OCI-LY7 (cell line): ENCODE data around the gene BRI3BP. TPM values are rescaled to one million over a fixed set of nuclear protein-coding genes. Genes with fewer than 3 reads are reported as not detected.

Source experiments
- BruUV-seq: library from RNA; stranded (reverse); fragments of 400-500 nt; replicated peaks from 2 replicates; lab custom pipeline; 2021; lab: Mats Ljungman, UMichigan
- CTCF ChIA-PET: fragments of 300-600 bp; sonication (Branson Sonifier 250); formaldehyde crosslinking; loops from one replicate; lab custom pipeline; 2022; ENCODE audit warnings: antibody characterized with exemption; ENCODE audit not compliant: unreplicated experiment; lab: Charles Lee
- POLR2A ChIA-PET: fragments of 300-600 bp; sonication (Branson Sonifier 250); formaldehyde crosslinking; loops from one replicate; lab custom pipeline; 2022; ENCODE audit warnings: antibody characterized with exemption; lab: Charles Lee
- DNase-seq: peaks from one replicate; pipeline ENCODE4 v3.0.0-alpha.2; 2015; ENCODE audit warnings: low spot score
- H2AFZ ChIP-seq: fragments of 200-600 bp; sonication (generic), shearing (Covaris generic); 2 replicates; pipeline ENCODE4 v1.6.1; 2014; ENCODE audit warnings: mild to moderate bottlenecking, antibody characterized with exemption, low read length, moderate library complexity
- H3K27ac ChIP-seq: fragments of 200-600 bp; sonication (generic); 2 replicates; pipeline ENCODE4 v1.5.1; 2014; ENCODE audit warnings: mixed run types, low read depth, mild to moderate bottlenecking, moderate library complexity, low read length, inconsistent platforms; ENCODE audit not compliant: poor library complexity, severe bottlenecking
- H3K36me3 ChIP-seq: fragments of 200-600 bp; sonication (generic); 2 replicates; pipeline ENCODE4 v1.6.1; 2014; ENCODE audit warnings: mild to moderate bottlenecking, antibody characterized with exemption, low read length, moderate library complexity, mixed read lengths; ENCODE audit not compliant: insufficient read depth
- H3K4me1 ChIP-seq: fragments of 200-600 bp; sonication (generic); 2 replicates; pipeline ENCODE4 v1.5.1; 2014; ENCODE audit warnings: mild to moderate bottlenecking, low read length; ENCODE audit not compliant: insufficient read depth, poor library complexity, severe bottlenecking
- H3K4me2 ChIP-seq: fragments of 200-600 bp; sonication (generic); 2 replicates; pipeline ENCODE4 v1.6.1; 2014; ENCODE audit warnings: mild to moderate bottlenecking, low read length
- H3K4me3 ChIP-seq: fragments of 200-600 bp; sonication (generic); 2 replicates; pipeline ENCODE4 v1.5.1; 2014; ENCODE audit warnings: mild to moderate bottlenecking, low read depth, low read length; ENCODE audit not compliant: poor library complexity, severe bottlenecking
- H3K79me2 ChIP-seq: fragments of 200-600 bp; sonication (generic); 2 replicates; pipeline ENCODE4 v1.6.1; 2016; ENCODE audit warnings: low read depth, mild to moderate bottlenecking, low read length, moderate library complexity, mixed read lengths; ENCODE audit not compliant: insufficient read depth
- H3K9me2 ChIP-seq: fragments of 200-600 bp; sonication (generic); 2 replicates; pipeline ENCODE4 v1.6.1; 2016; ENCODE audit warnings: mild to moderate bottlenecking, low read length, mixed read lengths; ENCODE audit not compliant: insufficient read depth
- H3K9me3 ChIP-seq: fragments of 200-600 bp; sonication (generic); 2 replicates; pipeline ENCODE4 v1.6.1; 2014; ENCODE audit warnings: mild to moderate bottlenecking, mixed run types, low read length, mixed read lengths
- H4K20me1 ChIP-seq: fragments of 200-600 bp; sonication (generic); 2 replicates; pipeline ENCODE4 v1.6.1; 2014; ENCODE audit warnings: mild to moderate bottlenecking, antibody characterized with exemption, low read length, moderate library complexity, mixed read lengths; ENCODE audit not compliant: insufficient read depth
- CTCF ChIP-seq: fragments of 200-600 bp; sonication (generic); conservative IDR thresholded peaks from 2 replicates; pipeline ENCODE4 v1.5.1; 2014; ENCODE audit warnings: mild to moderate bottlenecking, antibody characterized with exemption, low read length, moderate library complexity, mixed read lengths
- EZH2phosphoT487 ChIP-seq: fragments of 200-600 bp; sonication (generic); IDR thresholded peaks from 2 replicates; pipeline ENCODE4 v1.6.1; 2018; ENCODE audit warnings: low read depth, borderline replicate concordance, mild to moderate bottlenecking, mixed run types, antibody characterized with exemption, low read length, moderate library complexity, mixed read lengths
- intact Hi-C: fragments of 100-400 bp; cut with micrococcal nuclease; formaldehyde crosslinking; loops from one replicate; pipeline ENCODE4 v1.10.0; 2022; ENCODE audit not compliant: unreplicated experiment
- total RNA-seq, 2 experiments: library from RNA; depleted of rRNA in 1 of 2; stranded (reverse); fragments of >200 nt in 1 of 2; shearing (Covaris generic) in 1 of 2; gene quantifications; 2 replicates each; pipeline ENCODE4 v1.2.3, GENCODE V29; 2014 to 2022

BRI3BP gene
- total RNA-seq, 2 experiments from 2014 or later: 73.4 to 118 TPM

- Histone ChIP-seq H3K4me3 (no peak overlapping the region), H3K27ac (no peak overlapping the region), H3K9me2 (no peaks in the 10 kb centered on the region), H3K36me3 (no peaks in the 10 kb centered on the region), H3K4me1 (peaks cover 4% of the 10 kb centered on the region), H2AFZ (no peak overlapping the region), H4K20me1 (no peaks in the 10 kb centered on the region), H3K4me2 (no peak overlapping the region), H3K9me3 (no peaks in the 10 kb centered on the region), H3K79me2 (no peaks in the 10 kb centered on the region)
- TF ChIP-seq EZH2phosphoT487: no peak
- TF ChIP-seq CTCF: no peak
- no peak for DNase-seq
- intact Hi-C loops: no loop called here
- ChIA-PET POLR2A (interaction anchor here (0.7 kb wide), 1 partner anchor 18 kb away, joined by 3 read pairs; no protein-coding TSS in a partner anchor), CTCF (no interaction called here)
- BruUV-seq: no TSS peak
Observed at GRCh38 chr12:125053821-125054220, 60.4 kb downstream of the BRI3BP start.

- Histone ChIP-seq H2AFZ (no peak overlapping the region), H3K4me3 (no peak overlapping the region), H3K27ac (no peak overlapping the region), H3K36me3 (no peaks in the 10 kb centered on the region), H3K9me2 (no peaks in the 10 kb centered on the region), H3K9me3 (peaks cover 4% of the 10 kb centered on the region; the same call in 1 of the 2 replicates), H3K4me1 (no peaks in the 10 kb centered on the region), H3K79me2 (no peaks in the 10 kb centered on the region), H3K4me2 (no peak overlapping the region), H4K20me1 (no peaks in the 10 kb centered on the region)
- ChIA-PET POLR2A (no interaction called here), CTCF (no interaction called here)
- TF ChIP-seq CTCF (no peak), EZH2phosphoT487 (no peak)
- DNase-seq: no peak
- intact Hi-C loops: no loop called here
- BruUV-seq: no TSS peak
Observed at GRCh38 chr12:125055591-125055990, 62.1 kb downstream of the BRI3BP start.

- ChIA-PET POLR2A (interaction anchor here (0.7 to 1.2 kb wide), 3 partner anchors 20 to 866 kb away, joined by 3 to 5 read pairs (median 3); no protein-coding TSS in a partner anchor), CTCF (no interaction called here)
- TF ChIP-seq CTCF: no peak
- TF ChIP-seq EZH2phosphoT487: no peak
Observed at GRCh38 chr12:125056306-125056705, 62.9 kb downstream of the BRI3BP start.

More at GRCh38 chr12:125056306-125056705, 62.9 kb downstream of the BRI3BP start:
- no peak for DNase-seq
- Histone ChIP-seq H3K4me3 (no peak overlapping the region), H3K27ac (no peak overlapping the region), H2AFZ (no peak overlapping the region), H3K4me1 (no peaks in the 10 kb centered on the region), H3K9me3 (peaks cover 11% of the 10 kb centered on the region), H3K9me2 (no peaks in the 10 kb centered on the region), H3K79me2 (no peaks in the 10 kb centered on the region), H3K4me2 (no peak overlapping the region), H4K20me1 (no peaks in the 10 kb centered on the region), H3K36me3 (no peaks in the 10 kb centered on the region)
- BruUV-seq: no TSS peak
- intact Hi-C loops: no loop called here
